GM18498 (cell line): Measurements from ENCODE around the gene SLC27A1.
"Not testable (repeated sequence)": the region's sequence is repeated elsewhere in the genome, so short reads cannot be mapped to it uniquely, and the experiment has no call there.

ENCODE experiments used
- ATAC-seq: cut with Tn5 transposase; IDR thresholded peaks from one replicate; pipeline ENCODE4 v1.9.1; 2021; ENCODE audit warnings: mild to moderate bottlenecking, moderate library complexity; ENCODE audit not compliant: unreplicated experiment

SLC27A1 gene

GRCh38 chr19:17486545-17487240 is 16.4 kb downstream of the SLC27A1 start:
- ATAC-seq = no peak

DNA sequence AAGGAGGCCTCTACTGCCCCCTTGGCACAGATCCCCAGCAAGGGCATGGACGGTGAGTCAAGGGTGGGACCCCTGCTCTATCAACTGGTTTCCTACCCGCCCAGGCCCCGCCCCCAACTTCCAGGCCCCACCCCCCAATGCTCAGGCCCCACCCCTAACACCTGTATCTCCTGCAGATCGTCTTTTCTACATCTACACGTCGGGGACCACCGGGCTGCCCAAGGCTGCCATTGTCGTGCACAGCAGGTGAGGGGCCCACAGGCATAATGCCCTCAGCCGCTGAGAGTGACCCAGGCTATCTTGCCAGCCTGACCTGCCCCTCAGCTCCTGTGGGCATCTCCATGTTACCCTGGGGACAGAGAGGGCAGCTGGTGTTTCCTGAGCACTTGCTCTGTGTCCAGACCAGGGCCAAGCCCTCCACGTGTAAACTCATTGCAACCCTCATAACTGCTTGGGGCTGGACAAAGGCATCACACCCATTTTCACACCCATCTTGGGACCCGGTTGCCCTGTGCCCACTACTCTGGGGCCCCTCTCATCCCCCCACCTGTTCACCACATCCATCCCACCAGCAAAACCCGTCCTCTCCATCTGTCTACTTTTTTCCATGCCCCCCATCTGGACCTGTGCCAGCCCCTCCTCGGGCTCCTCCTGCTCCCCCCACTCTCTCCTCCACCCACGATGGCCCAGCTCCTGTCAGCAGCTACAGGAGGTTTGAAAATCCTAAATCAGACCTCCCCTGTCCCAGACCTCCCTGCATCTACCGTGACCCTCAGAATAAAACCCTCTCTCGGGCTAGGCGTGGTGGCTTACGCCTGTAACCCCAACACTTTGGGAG is 17.2 kb downstream of the SLC27A1 start:
- ATAC-seq = no peak

DNA sequence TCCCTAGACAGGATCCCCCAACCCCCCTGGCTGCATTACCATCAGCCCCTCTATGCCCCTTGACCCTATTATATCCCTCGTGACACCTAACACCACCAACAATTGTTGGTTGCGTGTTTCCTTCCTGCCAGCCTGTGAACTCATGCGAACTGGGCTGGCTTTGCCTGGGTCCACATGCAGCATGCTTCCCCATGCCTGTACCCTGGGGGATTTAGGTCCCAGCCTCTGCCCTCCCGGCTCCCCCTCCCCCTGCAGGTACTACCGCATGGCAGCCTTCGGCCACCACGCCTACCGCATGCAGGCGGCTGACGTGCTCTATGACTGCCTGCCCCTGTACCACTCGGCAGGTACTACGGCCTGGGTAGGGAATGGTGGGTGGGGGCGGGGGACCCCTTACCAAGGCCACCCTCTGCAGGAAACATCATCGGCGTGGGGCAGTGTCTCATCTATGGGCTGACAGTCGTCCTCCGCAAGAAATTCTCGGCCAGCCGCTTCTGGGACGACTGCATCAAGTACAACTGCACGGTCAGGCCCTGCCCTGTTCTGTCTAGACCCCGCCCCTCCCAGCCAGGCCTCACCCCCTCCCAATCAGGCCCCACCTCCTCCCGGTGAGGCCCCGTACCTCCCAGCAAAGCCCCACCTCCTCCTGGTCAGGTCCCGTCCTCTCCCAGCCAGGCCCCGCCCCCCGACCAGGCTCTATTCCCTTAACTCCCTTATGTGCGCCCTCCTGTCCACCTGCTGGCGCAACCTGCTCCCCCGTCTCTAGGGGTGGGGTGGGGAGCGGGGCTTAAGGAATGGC is 18.5 kb downstream of the SLC27A1 start:
- ATAC-seq = peak; percentile 83

- ATAC-seq = no peak
Observed at GRCh38 chr19:17489392-17490030, 19.2 kb downstream of the SLC27A1 start.

DNA sequence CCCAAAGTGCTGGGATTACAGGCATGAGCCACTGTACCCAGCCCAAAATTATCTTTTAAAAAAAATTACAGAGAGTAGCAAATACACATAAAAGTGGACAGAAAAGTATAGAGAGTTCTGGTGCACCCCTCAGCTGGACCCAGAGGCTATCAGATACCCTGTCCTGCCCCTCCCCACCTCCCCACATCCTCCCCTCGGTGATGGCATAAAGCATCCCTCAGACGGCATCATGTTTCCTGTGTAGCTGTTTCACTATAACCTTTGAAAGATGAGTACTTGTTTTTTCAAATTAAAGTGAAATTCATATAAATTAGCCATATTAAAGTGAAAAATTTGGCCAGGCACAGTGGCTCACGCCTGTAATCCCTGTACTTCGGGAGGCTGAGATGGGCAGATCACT is 20.1 kb downstream of the SLC27A1 start:
- no peak for ATAC-seq

DNA sequence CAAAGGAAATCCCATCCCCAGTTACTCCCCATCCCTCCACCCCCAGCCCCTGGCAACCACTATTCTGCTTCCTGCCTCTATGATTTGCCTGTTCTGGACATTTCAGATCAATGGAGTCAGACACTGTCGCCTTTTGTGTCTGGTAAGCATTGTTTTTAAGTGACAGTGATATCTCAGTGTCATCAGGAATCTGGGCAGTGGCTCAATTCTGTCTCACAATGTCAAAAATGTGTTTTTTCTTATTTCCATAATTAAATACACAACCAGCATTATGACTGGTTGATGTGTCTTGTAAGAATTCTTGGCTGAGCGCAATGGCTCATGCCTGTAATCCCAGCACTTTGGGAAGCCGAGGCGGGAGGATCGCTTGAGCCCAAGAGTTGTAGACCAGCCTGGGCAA is 21.0 kb downstream of the SLC27A1 start:
- ATAC-seq = no peak

GRCh38 chr19:17495639-17496296 is 25.4 kb downstream of the SLC27A1 start:
- no peak for ATAC-seq

GRCh38 chr19:17496337-17496997 is 26.1 kb downstream of the SLC27A1 start:
- peak; percentile 82 for ATAC-seq

DNA sequence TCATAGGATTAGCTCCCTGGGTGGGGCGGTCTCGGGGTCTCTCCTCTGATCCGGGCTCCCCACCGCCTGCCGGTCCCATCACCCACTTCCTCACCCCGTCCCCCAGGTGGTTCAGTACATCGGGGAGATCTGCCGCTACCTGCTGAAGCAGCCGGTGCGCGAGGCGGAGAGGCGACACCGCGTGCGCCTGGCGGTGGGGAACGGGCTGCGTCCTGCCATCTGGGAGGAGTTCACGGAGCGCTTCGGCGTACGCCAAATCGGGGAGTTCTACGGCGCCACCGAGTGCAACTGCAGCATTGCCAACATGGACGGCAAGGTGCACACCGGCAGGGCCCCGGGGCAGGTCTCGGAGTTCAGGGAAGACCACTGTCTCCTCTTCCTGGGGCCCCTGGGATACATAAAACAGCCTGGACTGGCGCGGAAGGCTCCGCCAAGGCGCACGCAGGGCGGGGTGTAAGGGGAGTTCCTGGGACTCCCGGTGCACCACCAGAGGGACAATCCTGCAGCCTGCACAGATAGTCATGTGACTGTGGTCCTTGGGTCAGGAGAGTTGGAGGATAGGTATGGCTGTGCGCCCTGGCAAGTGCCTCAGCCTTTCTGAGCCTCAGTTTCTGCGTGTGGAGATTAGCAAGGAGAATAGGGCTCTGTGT is 26.9 kb downstream of the SLC27A1 start:
- no peak for ATAC-seq

- ATAC-seq = not testable (repeated sequence)
Observed at GRCh38 chr19:17499025-17499424, 28.7 kb downstream of the SLC27A1 start.

GRCh38 chr19:17499648-17500446 is 29.5 kb downstream of the SLC27A1 start:
- no peak for ATAC-seq

GRCh38 chr19:17500447-17501198 is 30.3 kb downstream of the SLC27A1 start:
- ATAC-seq = no peak

DNA sequence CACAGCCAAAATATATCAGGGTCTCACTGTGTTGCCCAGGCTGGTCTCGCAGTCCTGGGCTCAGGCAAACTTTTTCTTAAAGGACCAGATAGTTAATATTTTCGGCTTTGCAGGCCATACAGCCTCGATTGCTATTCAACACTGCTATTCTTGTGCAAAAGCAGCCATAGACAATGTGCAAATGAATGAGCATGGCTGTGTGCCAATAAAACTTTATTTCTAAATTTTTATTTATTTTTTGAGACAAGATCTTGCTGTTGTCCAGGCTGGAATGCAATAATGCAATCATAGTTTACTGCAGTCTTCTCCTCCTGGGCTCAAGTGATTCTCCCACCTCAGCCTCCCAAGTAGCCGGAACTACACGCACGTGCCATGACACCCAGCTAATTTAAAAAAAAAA is 32.9 kb downstream of the SLC27A1 start:
- ATAC-seq = no peak

DNA sequence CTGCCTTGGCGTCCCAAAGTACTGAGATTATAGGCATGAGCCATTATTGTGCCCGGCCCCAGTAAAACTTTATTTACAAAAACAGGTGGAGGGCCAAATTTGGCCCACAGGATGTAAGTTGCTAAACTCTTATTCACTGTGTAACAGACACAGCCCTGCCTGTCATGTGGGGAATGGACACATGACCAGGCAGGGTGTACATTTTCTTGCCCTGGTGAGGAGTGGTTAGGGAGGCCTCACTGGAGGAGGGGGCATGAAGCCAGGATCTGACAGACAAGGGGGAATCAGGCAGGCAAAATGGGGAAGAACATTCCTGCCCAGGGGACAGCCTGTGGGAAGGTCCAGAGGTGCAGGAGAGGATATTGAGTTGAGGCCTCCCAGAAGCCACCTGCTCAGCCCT is 33.7 kb downstream of the SLC27A1 start:
- ATAC-seq = no peak

DNA sequence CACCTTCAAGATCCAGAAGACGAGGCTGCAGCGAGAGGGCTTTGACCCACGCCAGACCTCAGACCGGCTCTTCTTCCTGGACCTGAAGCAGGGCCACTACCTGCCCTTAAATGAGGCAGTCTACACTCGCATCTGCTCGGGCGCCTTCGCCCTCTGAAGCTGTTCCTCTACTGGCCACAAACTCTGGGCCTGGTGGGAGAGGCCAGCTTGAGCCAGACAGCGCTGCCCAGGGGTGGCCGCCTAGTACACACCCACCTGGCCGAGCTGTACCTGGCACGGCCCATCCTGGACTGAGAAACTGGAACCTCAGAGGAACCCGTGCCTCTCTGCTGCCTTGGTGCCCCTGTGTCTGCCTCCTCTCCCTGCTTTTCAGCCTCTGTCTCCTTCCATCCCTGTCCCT is 34.1 kb downstream of the SLC27A1 start:
- no peak for ATAC-seq

DNA sequence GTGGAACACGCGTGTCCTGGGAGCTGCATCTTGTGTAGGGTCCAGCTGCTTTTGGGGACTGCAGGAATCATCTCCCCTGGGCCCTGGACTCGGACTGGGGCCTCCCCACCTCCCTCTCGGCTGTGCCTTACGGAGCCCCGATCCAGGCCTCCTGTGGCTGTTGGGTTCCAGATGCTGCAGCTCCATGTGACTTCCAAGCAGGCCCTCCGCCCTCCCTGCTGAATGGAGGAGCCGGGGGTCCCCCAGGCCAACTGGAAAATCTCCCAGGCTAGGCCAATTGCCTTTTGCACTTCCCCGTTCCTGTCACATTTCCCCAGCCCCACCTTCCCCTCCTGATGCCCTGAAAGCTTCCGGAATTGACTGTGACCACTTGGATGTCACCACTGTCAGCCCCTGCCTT is 34.9 kb downstream of the SLC27A1 start:
- ATAC-seq = no peak

GRCh38 chr19:17506745-17507144 is 36.4 kb downstream of the SLC27A1 start:
- no peak for ATAC-seq

GRCh38 chr19:17508558-17508933 is 38.2 kb downstream of the SLC27A1 start:
- not testable (repeated sequence) for ATAC-seq
